Left renal cortex interstitium (tissue), 4 donors: ENCODE measurements around the gene ADAMTSL1. TPM values are rescaled to one million over a fixed set of nuclear protein-coding genes. Genes with fewer than 3 reads are reported as not detected.

Experiments
- DNase-seq, 4 donors: peaks; one replicate each; pipeline ENCODE4 v3.0.0-alpha.2; 2013; ENCODE audit warnings: low read depth in 4 of 4, low spot score in 2 of 4, missing footprints in 1 of 4
- polyA plus RNA-seq, 4 donors: library from polyadenylated mRNA; unstranded; fragments of 120-200 nt; gene quantifications; one replicate each; pipeline ENCODE4 v1.2.1, GENCODE V29; 2013; ENCODE audit not compliant: insufficient read length in 4 of 4

The ADAMTSL1 gene
- polyA plus RNA-seq, 4 donors: 9.6 to 18.9 (median 16.3) TPM

DNA sequence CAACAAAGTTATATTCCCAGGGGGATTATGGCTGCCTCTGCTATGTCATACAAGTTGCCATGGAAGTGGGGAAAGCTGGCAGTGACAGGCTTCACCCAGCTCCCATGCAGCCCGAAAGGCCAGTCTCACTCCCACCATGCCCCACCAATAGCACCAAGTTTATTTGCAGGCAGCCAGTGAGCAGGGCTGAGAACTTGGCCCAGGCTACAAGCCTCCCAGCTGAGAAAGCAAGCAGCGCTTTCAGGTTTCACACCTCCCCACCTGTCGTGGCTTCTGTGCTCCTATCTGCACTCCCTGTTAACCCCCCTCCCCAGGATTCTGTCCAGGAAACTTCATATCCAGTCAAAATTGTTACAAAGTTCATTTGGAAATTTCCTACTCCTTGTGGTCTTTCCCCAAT, 404.0 kb downstream of the ADAMTSL1 start:
- DNase-seq: no peak

DNA sequence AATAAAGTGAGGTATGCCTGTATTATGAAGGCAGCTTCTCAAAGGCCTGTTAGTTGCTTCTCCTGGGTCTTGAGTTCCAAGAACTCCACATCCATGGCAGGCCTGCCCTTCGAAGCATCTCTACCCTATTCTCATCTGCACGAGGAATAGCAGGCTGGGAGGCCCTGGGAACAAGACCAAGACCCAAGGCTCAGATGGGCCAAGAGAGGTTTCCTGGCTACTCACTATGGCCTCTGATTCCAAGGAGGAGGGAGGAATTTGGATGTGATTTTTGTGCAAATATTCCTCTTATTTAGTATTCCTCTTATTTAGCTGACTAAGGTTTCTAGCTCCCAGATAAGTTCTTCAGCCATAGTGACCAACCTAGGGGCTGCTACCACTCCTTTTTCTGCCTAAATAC, 407.8 kb downstream of the ADAMTSL1 start:
- no peak for DNase-seq

DNA sequence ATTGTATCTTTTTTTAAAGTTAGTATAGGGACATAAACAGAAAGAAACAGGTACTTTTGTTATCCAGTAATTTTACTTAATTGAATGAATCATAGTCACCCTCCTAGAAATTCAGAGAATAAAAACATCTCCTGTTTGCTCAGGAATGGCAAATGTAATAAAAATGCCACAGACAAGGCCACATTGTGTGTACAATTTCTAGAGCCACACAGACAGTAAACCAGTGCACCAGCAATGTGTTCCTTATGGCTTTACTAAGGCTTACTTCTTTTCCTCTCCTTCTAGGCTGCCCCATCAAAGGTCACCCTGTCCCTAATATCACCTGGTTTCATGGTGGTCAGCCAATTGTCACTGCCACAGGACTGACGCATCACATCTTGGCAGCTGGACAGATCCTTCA, 413.6 kb downstream of the ADAMTSL1 start:
- no peak for DNase-seq

GRCh38 chr9:18888290-18888689, 414.3 kb downstream of the ADAMTSL1 start:
- DNase-seq: no peak

GRCh38 chr9:18889550-18889949, 415.6 kb downstream of the ADAMTSL1 start:
- DNase-seq: no peak

- DNase-seq: no peak
Observed at GRCh38 chr9:18890372-18890771, 416.4 kb downstream of the ADAMTSL1 start.

DNA sequence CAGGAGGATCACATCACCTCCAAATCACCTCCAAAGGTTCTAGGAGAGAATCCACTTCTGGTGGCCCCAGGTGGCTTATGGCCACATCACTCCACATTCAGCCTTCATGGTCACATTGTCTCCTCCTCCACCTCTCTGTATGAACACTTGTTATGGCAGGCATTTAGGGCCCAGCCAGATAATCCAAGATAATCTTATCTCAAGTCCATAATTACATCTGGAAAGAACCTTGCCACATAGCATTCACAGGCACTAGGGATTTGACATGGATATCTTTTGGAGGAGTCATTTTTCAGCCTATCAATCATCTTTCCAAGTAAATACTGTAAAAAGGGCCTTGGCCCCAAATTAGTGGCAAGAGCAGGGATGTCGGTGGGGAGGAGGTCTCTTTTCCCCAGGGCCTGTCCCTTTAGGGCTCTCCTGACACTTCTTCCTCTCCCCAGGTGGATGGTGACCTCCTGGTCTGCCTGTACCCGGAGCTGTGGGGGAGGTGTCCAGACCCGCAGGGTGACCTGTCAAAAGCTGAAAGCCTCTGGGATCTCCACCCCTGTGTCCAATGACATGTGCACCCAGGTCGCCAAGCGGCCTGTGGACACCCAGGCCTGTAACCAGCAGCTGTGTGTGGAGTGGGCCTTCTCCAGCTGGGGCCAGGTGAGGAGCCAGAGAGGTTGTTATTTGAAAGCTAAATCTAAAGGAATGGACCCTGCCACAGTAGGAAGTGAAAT, 418.2 kb downstream of the ADAMTSL1 start:
- no peak for DNase-seq

DNA sequence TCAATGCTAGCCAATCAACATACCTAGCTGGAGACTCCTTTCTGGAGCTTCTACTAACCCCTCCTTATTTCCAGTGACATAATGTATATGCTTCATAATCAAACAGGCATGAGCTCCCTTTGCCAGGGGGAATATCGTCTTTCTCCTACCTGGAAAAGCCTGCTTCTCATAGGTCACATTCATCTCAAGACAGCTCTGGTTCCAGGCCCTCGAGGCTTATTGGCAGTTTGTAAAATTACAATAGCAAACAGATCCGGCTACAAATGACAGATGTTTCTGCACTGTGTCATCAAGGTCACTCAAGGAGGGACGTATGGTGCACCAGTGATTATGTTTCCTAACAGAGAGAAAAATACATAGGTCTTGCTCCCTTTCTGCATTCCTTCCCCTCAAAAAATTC, 419.1 kb downstream of the ADAMTSL1 start:
- DNase-seq: no peak

DNA sequence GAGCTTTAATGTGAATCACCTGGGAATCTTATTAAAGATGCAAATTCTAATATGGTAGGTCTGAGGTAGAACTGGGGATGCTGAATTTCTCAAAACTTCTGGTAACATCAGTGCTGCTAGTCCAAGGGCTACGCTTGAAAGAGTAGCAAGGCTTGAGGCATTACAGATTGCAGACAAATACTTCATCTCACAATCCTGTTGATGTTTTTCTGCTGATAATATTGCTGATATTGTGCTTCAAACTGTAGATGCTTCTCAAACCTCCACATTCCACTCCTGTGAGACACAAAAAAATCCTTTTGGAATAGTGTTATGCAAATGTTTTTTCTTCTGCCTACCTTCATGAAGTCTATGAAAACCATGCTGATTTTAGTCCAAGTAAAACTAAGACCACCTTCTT, 419.5 kb downstream of the ADAMTSL1 start:
- DNase-seq: no peak

DNA sequence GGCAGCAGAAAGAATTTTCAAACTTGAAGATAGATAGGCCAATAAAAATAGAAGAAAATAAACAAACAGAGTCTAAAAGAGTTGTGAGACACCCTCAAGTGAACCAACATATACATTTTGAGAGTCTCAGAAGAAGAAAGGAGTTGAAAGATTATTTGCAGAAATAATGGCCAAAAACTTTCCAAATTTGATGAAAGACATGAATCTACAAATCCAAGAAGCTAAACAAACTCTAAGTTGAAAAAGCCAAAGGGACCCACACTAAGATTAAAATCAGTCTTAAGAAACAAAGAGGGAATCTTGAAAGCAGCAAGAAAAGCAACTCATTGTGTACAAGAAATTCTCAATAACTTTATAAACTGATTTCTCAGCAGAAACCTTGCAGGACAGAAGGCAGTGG, 422.1 kb downstream of the ADAMTSL1 start:
- DNase-seq: no peak

DNA sequence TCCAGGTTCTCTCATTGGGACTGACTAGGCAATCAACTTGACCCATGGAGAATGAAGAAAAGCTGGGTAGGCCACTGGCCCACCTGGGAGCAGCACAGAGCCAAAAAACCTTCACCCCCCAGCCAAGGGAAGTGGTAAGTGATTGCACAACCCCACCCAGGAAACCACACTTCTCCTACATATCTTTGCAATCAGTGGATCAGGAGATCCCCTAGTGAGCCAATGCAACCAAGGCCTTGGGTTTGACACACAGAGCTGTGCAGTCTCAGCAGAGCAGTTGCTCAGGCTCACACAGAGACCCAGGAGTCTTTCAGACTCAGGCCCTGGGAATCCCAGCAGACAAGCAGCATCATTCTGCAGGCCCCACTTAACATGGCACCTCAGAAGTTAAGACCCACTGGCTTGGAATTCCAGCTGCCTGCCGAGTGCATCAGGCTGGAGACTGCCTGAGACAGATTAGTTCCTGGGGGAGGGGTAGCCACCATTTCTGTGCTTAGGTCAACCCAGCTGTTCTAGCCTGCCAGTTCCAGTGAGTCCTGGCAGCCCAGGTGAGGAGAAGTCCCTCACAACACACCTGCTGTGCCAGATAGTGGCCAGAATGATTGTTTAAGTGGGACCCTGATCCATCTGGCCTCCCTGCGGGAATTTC, 422.7 kb downstream of the ADAMTSL1 start:
- no peak for DNase-seq

DNA sequence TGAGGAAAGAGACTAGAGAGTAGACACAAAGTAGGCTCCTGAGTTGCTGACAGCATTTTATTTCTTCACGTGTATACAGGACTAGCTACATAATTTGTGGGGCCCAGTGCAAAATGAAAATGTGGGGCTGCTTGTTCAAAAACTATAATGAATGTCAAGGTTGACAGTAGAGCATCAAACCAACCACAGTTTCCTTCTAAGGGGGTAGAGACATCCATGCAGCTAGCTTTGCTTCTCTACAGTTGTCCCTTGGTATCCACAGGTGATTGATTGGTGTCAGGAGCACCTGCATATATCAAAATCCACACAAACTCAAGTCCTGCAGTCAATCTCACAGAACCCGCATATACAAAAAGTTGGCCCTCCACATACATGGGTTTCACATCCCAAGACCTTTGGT, 429.5 kb downstream of the ADAMTSL1 start:
- DNase-seq: no peak

- DNase-seq: no peak
Observed at GRCh38 chr9:18905028-18905882, 431.3 kb downstream of the ADAMTSL1 start.

GRCh38 chr9:18905883-18906629, 432.1 kb downstream of the ADAMTSL1 start:
- DNase-seq: no peak

DNA sequence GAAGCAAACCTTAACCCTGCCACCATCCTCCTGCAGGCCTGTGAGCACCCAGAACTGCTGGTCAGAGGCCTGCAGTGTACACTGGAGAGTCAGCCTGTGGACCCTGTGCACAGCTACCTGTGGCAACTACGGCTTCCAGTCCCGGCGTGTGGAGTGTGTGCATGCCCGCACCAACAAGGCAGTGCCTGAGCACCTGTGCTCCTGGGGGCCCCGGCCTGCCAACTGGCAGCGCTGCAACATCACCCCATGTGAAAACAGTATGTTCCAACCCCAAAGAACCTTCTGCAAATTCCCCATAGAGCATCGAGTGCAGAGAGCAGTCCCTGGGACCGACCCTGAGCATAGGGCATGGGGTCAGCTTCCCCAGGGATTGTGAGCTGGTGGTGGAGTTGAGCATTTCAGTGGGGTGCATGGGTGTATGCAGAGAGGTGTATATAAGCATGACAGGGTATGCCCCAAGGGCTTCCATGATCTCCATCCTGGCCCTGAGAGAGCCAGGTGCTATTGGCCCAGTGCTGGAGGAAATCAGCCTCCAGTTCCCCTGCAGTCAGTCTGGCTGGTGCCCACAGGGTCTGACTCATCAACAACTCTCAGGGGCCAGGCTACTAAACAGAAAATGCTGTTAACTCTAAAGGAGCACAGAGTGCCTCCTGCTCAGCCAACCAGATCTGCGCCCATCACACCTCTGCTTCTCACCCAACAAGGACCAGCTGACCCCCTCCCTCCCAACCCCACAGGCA, 432.9 kb downstream of the ADAMTSL1 start:
- DNase-seq: no peak

GRCh38 chr9:18907927-18908625, 434.1 kb downstream of the ADAMTSL1 start:
- DNase-seq: no peak

GRCh38 chr9:18909140-18910018, 435.4 kb downstream of the ADAMTSL1 start:
- DNase-seq: no peak

DNA sequence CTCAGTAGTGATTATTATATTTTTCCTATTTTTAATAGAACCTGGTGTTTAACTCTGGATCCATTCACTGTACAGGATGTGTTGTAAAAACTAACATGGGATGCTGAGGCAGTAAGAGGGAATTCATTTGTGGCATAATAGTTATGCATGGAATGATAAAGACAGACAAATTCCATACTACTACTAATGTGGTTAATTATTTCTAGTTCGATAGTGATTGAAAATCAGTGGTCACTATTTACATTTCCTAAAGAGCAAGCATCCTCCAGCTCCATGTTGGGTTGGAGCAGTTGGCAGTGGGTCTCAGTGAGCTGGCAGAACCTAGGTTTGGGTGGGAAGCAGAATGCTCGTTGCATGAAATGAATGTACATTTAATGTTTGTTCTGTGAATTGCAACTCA, 436.5 kb downstream of the ADAMTSL1 start:
- no peak for DNase-seq

GRCh38 chr9:18910916-18911315, 437.0 kb downstream of the ADAMTSL1 start:
- DNase-seq: no peak
